Measurements from ENCODE around the gene SYPL1.
"Not testable (repeated sequence)": the region's sequence is repeated elsewhere in the genome, so short reads cannot be mapped to it uniquely, and the experiment has no call there.

GRCh38 chr7:106138181-106138580, 26.1 kb upstream of the SYPL1 start:
- not testable (repeated sequence) for TF ChIP-seq CTCF, POLR2AphosphoS5, POLR2A, EP300 (IDR thresholded peaks at IDR 0.05)

Data from upper lobe of left lung (tissue), 4 donors.